Nephron progenitor cell (in vitro differentiated cells): Measurements from ENCODE around the gene KCNJ6.

Experiments
- DNase-seq: peaks from one replicate; pipeline ENCODE4 v3.0.0; 2021
- H3K27ac Mint-ChIP-seq: 2 replicates; pipeline ENCODE4 v1.8.0; 2021; ENCODE audit warnings: mild to moderate bottlenecking, moderate library complexity, mixed read lengths
- H3K27me3 Mint-ChIP-seq: 2 replicates; pipeline ENCODE4 v1.8.0; 2021; ENCODE audit warnings: mild to moderate bottlenecking, low read depth, mixed read lengths; ENCODE audit not compliant: poor library complexity
- H3K36me3 Mint-ChIP-seq: 2 replicates; pipeline ENCODE4 v1.8.0; 2021; ENCODE audit warnings: low read depth, mixed read lengths
- H3K4me1 Mint-ChIP-seq: 2 replicates; pipeline ENCODE4 v1.8.0; 2021; ENCODE audit warnings: mixed read lengths
- H3K4me3 Mint-ChIP-seq: 2 replicates; pipeline ENCODE4 v1.8.0; 2021; ENCODE audit warnings: mild to moderate bottlenecking, moderate library complexity, mixed read lengths
- H3K9me3 Mint-ChIP-seq: 2 replicates; pipeline ENCODE4 v1.8.0; 2021; ENCODE audit warnings: mild to moderate bottlenecking, moderate library complexity, mixed read lengths
- CTCF ChIP-seq: fragments of 200-600 bp; sonication (generic); IDR thresholded peaks from 2 replicates; pipeline ENCODE4 v1.5.0; 2021; ENCODE audit warnings: antibody characterized with exemption

The KCNJ6 gene

GRCh38 chr21:37876561-37876960 is 39.7 kb downstream of the KCNJ6 start:
- no peak overlapping the region for H3K27ac Mint-ChIP-seq
- TF ChIP-seq CTCF = no peak
- peaks cover 17% of the 10 kb centered on the region for H3K27me3 Mint-ChIP-seq
- H3K36me3 Mint-ChIP-seq = no peaks in the 10 kb centered on the region
- H3K4me1 Mint-ChIP-seq = no peaks in the 10 kb centered on the region
- no peaks in the 10 kb centered on the region for H3K9me3 Mint-ChIP-seq
- no peak overlapping the region for H3K4me3 Mint-ChIP-seq
- DNase-seq = no peak

DNA sequence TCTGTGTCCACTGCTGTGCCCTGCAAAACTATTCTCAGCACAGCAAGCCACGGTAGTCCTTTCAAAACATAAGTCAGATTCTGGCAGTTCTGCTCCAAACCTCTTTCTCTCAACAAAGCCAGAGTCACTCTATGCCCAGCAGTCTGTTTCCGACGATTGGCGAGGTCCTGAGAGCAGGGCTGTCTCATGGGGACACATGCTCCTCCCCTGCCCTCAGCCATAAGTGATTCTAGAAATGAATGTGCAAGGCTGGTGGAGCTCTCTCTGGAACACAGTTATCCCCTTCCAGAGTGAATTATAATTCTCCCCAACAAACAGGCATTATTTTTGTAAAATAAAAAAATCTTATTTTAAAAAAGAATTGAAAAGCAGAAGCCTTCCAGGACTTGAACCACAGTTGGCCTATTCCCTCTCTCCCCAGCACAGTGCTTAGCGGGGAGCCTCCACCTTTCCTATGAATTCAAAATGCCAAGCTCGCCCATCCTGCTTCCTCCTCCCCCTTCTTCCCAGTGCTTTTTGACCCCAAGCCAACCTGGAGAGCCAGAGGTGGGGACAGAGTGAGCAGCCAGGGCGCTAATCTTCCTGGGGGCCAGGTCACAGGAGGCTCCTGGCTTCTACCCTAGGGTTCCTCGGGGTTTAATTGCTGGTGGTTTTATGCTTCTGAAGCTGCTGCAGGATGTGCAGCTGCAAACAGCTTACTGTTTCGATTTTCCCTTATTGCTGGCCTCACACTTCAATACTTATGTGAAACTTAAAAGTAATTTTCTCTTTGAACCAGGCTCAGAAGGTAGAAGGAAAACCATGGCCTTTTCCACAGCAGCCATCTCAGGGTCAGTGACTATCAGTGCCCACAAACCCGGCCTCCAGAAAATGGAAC is 41.1 kb downstream of the KCNJ6 start:
- DNase-seq = no peak
- Mint-ChIP-seq H3K4me1 (no peaks in the 10 kb centered on the region), H3K9me3 (no peaks in the 10 kb centered on the region), H3K27ac (no peak overlapping the region), H3K36me3 (no peaks in the 10 kb centered on the region), H3K27me3 (peaks cover 17% of the 10 kb centered on the region), H3K4me3 (no peak overlapping the region)
- TF ChIP-seq CTCF = no peak

DNA sequence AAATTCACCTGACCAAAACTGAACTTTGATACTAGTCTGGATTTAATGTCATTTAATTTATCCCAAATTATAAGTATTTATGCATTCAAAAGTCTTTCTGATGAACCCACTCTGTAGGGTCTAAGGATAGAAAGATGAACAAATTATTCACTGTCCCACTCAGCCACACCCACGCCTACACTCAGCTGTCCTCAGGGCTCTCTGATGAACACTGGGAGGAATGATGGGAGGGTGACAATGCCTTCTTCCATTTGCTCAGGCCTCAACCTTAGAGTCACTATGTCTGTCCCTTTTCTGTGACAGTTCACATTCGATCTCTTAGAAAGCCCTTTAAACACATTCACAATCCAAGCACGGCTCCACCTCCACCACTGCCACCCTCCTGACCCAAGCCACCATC is 41.8 kb downstream of the KCNJ6 start:
- no peak for DNase-seq
- Mint-ChIP-seq H3K27me3 (peaks cover 14% of the 10 kb centered on the region), H3K36me3 (no peaks in the 10 kb centered on the region), H3K9me3 (no peaks in the 10 kb centered on the region), H3K4me1 (no peaks in the 10 kb centered on the region), H3K27ac (no peak overlapping the region), H3K4me3 (no peak overlapping the region)
- TF ChIP-seq CTCF = no peak

DNA sequence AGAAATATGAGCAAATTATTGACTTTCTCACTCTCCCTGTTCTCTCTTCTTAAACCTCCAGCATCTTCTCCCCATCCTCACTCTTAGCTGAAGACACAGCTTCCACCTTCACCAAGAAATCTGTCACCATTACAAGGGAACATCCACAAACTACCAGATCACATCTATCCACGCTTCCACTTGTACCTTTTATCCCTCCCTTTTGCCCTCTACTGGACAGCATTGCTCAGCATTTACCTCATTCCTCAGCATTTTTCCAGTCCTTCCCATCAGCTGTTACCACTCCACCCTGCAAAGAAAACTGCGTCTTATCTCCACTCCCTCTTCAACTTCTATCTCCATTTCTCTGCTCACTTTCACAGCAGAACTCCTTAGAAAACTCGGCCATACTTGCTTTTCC is 42.6 kb downstream of the KCNJ6 start:
- Mint-ChIP-seq H3K9me3 (no peaks in the 10 kb centered on the region), H3K27ac (no peak overlapping the region), H3K36me3 (no peaks in the 10 kb centered on the region), H3K4me1 (no peaks in the 10 kb centered on the region), H3K27me3 (peaks cover 6% of the 10 kb centered on the region), H3K4me3 (no peak overlapping the region)
- TF ChIP-seq CTCF = no peak
- no peak for DNase-seq

GRCh38 chr21:37871121-37871862 is 45.0 kb downstream of the KCNJ6 start:
- Mint-ChIP-seq H3K36me3 (no peaks in the 10 kb centered on the region), H3K4me1 (no peaks in the 10 kb centered on the region), H3K9me3 (no peaks in the 10 kb centered on the region), H3K27ac (no peak overlapping the region), H3K27me3 (peaks cover 7% of the 10 kb centered on the region), H3K4me3 (no peak overlapping the region)
- no peak for DNase-seq
- TF ChIP-seq CTCF = no peak
